NCI-H2081 treated with DMSO at 0.1 percent for 48 hours (cell line): Measurements from ENCODE around the gene CASQ2.

Experiments used
- DNase-seq: peaks from one replicate; lab custom pipeline; 2025; lab: John Stamatoyannopoulos, UW

CASQ2 gene

DNA sequence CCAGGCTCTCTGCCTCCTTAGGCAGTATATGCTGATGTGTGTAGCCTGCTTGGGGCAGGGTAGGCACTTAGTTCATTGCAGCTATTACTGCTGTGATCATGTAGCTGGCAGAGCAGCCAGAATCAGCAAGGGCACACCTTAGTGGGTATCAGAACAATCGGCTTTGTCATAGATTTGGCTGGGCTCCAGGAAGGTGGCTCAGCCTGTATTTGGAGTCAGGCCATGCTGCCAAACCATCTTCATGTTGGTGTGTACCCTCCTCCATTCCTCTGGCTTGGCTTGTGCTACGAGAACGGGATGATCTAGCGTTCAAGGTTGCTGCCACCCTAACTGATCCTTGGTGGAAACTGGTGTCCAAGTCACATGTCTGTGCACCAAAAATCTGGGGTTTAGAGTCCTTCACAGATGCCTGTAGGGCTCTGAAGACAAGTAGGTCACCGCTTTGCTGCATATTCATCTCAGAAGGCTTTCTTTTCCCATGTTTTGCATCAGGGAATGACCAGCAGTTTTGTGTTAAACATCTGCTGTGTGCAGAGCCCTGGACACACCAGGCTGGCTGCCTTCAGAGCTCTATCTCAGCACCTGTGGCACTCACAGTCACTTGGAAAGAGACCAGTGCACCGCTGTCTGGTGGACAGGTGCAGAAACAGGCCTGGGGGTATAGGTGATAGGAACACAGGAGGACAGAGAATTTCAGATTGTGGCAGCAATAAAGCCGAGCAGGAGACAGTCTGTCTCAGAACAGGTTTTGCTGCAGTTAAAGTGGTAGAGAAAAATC, 103.0 kb downstream of the CASQ2 start:
- DNase-seq = no peak

DNA sequence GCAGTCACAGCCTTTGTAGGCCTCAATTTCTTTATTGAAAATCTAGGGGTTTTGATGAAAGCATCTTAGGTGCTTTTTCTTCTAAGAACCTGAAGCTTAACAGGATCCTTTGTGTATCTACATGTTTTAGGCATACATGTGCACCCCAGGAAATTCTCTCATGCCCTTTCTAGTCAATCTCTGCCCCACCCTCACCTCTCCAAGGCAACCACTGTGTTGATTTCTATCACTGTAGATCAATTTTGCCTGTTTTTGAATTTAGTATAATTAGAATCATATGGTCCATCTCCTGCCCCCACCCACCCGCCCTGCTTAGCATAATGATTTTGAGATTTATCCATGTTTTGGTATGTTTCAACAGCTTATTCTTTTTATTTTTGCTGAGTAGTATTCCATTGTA, 107.4 kb downstream of the CASQ2 start:
- no peak for DNase-seq

DNA sequence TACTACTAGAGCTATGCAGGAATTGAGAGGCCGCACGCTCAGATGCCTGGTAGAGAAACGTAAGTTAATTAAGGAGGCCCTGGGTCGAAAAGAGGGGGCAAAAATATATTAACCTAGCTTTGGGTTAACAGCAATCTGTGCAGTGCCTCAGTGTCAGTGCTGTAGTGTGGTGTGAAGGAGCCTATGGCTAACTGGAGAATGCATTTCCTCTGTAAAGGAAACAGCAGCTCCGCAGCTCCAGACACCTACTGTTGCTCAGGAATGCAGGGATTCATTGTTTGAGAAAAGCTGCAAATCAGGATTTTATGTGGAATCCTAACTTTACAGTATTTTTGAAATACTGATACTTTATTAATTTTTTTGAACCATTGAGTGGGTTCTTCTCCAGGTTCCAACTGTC, 108.4 kb downstream of the CASQ2 start:
- no peak for DNase-seq

DNA sequence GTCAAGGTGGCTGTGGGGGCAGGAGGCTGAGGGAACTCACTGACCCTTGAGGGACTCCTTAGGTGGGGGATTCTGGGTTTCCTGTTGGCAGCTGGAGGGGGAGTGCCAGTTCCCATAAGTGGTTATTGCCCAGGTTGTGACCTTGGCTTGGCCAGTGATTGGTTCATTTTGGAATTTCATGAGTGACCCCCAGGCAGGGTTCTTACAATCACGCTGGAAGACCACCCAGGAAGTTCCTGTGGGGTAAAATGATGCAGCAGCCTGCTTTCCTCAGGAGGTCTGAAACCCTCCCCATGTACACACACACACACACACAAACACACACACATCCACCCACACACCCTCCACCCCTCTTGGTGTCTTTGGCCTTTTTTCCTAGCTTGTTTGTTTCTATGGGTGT, 109.9 kb downstream of the CASQ2 start:
- no peak for DNase-seq

DNA sequence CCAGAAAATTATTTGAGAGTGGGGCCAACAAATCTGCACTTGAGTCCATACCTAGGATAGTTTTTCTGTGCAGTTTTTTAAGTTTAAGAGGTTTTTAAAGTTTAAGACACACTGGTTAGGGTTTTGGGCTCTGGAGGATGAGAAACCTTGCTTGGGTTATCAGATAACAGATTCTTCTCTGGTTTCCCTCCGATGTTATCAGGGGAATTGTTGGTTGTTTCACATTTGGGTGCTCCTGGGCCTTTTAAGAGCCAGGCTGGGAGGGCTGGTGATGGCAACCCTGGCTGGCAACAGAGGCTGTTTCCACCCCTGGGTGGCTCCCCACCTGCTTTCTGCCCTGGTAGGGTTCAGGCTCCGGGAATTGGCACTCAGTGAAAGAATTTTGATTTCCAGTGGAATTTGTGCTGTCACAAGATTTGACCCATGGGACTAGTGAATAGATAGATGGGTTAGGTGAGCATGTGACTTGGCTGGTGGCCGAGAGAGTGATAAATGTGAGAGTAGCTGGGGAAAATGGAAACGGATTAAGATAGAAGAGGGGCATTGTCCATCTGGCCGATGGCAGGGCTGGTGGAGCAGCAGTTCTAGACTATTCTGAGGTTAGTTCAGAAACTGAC, 111.9 kb downstream of the CASQ2 start:
- no peak for DNase-seq

DNA sequence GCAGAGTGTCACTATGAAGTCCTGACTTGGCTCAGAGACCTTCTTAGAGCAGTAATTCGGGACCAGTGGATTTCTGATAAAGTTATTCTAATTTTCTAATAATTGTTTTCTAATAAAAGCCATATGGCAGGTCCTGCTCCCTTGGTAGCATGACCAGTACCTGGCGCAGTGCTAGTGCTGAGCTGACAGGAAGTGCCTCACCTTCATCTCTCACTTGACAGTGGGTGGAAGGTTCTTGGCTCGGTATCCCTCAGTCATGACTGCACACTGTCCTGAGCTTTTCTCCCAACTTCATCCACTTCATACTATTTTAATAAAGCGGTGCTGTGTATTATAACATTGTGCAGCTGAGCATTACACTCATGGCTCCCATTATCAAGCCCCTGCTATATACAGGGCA, 112.6 kb downstream of the CASQ2 start:
- no peak for DNase-seq

DNA sequence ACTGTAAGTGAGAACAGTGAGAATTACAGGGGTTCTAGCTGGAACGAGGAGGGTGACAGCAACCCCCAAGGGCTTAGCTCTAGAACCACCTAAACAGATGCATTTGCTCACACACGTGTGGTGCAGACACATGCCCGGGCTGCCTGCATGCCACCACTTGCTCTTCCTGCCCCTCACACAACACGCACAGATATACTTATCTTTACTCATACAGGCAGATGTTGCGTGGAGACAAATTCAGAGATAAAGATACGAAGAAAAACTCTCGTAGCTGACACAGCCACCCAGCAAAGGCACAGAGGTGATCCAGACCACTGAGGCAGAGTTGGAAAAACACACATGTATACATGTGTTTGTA, 113.2 kb downstream of the CASQ2 start:
- no peak for DNase-seq

DNA sequence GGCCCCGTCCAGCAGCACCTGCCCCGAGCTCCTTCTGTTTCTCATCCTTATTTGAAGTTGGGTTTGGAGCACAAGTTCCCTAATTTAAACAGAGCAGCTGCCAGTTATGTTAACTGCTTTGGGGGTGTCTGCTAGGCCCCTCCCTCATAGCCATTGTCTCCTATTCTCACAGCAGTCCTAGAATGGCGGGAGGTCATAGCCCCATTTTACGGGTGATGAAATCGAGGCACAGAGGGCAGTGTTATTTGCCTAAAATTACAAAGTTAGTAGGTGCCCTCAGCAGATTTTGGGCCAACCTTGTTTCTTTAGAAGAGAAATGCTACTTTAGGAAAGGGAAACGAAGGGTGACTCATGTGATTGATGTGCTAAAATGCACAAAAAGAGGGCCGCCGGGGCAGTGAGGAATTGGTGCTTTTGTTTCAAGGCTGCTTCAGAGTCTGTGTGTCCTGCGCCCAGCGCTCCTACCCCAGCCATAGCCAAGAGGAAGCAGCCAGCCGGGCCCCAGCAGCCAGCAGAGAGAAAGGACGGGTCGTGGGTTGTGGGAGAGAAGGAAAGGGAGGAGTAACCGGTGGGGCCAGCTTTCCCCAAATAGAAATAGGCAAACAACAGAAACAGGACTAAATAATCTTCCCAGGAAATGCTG, 113.7 kb downstream of the CASQ2 start:
- DNase-seq = no peak

DNA sequence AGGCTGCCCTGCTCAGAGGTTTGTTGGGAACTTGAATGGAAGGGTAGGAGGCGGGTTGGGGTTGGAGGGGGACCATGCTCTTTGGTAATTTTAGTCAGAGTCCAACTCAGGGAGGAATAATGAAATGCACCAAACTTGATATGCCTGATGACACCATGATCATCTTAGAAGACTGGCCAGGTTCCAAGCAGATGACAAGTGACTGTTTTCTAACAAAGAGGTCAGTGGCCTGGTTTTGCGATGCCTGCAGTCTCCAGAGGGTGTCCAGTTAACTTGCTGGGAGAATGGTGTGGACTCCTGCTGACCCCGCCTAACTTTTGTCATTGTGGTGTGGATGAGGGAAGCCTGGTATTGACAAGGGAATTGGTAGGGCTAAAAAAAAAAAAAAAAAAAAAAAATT, 114.4 kb downstream of the CASQ2 start:
- no peak for DNase-seq

DNA sequence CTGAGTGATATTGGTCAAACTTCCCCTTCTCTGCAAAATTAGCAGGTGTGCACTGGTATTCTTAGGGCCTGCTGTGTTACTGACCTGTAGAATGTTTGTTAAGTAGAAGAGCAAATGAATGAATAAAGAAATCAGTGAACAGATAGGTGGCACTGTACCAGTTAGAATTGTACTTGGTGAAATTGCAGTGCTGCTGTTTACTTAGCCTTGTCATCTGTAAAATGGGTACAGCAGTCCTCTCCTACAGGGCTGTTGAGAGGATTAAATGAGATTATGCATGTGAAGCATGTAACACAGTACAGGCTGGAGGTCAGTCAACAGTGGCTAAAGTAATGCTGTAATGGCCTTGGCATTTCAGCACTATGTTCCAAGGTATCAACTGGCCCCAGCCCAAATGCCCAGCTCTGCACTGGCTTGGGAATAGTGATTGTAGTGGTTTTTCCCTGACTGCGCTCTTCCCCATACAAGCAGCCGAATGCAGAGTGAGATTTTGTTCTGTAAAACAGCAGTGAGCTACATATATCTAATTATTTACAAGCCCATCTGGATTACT, 116.2 kb downstream of the CASQ2 start:
- DNase-seq = no peak

DNA sequence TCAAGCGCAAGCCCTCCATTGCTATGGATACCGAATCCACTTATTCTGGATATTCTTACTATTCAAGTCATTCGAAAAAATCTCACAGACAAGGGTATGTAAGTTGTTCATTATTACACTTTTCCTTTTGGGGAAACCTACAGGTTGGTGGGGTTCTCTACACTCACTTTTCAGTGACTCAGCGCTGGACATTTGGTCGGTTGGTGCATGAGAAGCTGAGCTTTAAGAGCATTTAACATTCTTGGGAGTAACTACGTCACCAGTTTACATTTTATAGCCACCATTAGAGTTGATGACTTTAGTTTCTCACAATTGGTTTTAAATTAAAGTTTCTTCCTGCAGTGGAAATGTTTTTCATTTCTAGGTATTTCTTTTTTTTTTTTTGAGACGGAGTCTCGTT, 117.1 kb downstream of the CASQ2 start:
- DNase-seq = no peak

DNA sequence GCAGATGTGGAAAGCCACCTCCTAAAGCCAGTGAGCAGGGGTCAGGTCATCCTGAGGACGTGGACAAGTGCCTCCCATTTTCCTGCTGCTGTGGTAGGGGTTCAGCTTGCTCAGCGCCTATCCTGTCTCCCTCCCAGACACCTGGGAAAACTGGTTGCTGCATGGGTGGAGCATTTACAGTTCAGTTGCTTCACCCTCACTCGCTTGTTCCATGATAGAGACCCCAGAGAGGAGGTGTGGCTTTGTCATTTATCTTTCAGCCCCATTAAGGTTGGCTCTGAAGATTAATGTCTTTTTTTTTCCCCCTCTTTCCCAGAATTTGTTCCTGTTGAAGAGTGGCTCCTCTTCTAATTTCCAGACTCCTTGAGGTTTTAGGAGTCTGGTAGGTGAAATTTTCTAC, 117.6 kb downstream of the CASQ2 start:
- no peak for DNase-seq
